Mesenchymal stem cell (in vitro differentiated cells and primary cell): Measurements from ENCODE around the gene ICAM1.
"Not testable (repeated sequence)": the region's sequence is repeated elsewhere in the genome, so short reads cannot be mapped to it uniquely, and the experiment has no call there.

Experiments
- DNase-seq: peaks from one replicate; pipeline ENCODE4 v3.0.0-alpha.2; 2013
- H2AFZ ChIP-seq: one replicate; pipeline ENCODE4 v1.6.1; 2013; ENCODE audit warnings: low read depth, mild to moderate bottlenecking, control low read depth, inconsistent platforms, low read length, moderate library complexity
- H2AK5ac ChIP-seq: 2 replicates; pipeline ENCODE4 v1.6.1; 2013; ENCODE audit warnings: low read length, moderate library complexity, mild to moderate bottlenecking, inconsistent platforms; ENCODE audit not compliant: severe bottlenecking
- H2BK120ac ChIP-seq: one replicate; pipeline ENCODE4 v1.6.1; 2013; ENCODE audit warnings: low read depth, mild to moderate bottlenecking, inconsistent platforms, low read length, moderate library complexity
- H2BK12ac ChIP-seq, 2 experiments: one replicate each; pipeline ENCODE4 v1.6.1; 2013; ENCODE audit warnings: inconsistent platforms in 2 of 2, low read length in 2 of 2, mild to moderate bottlenecking in 2 of 2, moderate library complexity in 2 of 2, control low read depth in 1 of 2
- H2BK15ac ChIP-seq: one replicate; pipeline ENCODE4 v1.6.1; 2013; ENCODE audit warnings: mild to moderate bottlenecking, low read depth, inconsistent platforms; ENCODE audit not compliant: poor library complexity, severe bottlenecking
- H2BK5ac ChIP-seq: 2 replicates; pipeline ENCODE4 v1.6.1; 2013; ENCODE audit warnings: low read depth, mild to moderate bottlenecking, low read length, control low read depth, inconsistent platforms; ENCODE audit not compliant: poor library complexity, severe bottlenecking
- H3K14ac ChIP-seq, 2 experiments: one replicate each; pipeline ENCODE4 v1.6.1; 2013; ENCODE audit warnings: inconsistent platforms in 2 of 2, low read length in 2 of 2, control low read depth in 1 of 2, mild to moderate bottlenecking in 1 of 2, moderate library complexity in 1 of 2
- H3K18ac ChIP-seq, 2 experiments: one replicate each; pipeline ENCODE4 v1.6.1; 2013; ENCODE audit warnings: inconsistent platforms in 2 of 2, low read length in 2 of 2, control low read depth in 1 of 2, low read depth in 1 of 2, mild to moderate bottlenecking in 1 of 2
- H3K23ac ChIP-seq, 2 experiments: one replicate each; pipeline ENCODE4 v1.6.1; 2013; ENCODE audit warnings: inconsistent platforms in 2 of 2, low read length in 2 of 2, mild to moderate bottlenecking in 2 of 2, moderate library complexity in 2 of 2, control low read depth in 1 of 2
- H3K27ac ChIP-seq: 2 replicates; pipeline ENCODE4 v1.5.1; 2013; ENCODE audit warnings: mild to moderate bottlenecking, moderate library complexity, low read length, control low read depth, inconsistent platforms; ENCODE audit not compliant: poor library complexity, severe bottlenecking
- H3K27me3 ChIP-seq, 2 experiments: 2 replicates each; pipeline versions ENCODE4 v1.6.1 to v1.7.0; 2013; ENCODE audit warnings: low read length in 2 of 2, mild to moderate bottlenecking in 2 of 2, moderate library complexity in 2 of 2, control low read depth in 1 of 2, inconsistent platforms in 1 of 2; ENCODE audit not compliant: control insufficient read depth in 1 of 2, insufficient read depth in 1 of 2
- H3K36me3 ChIP-seq, 2 experiments: 2 replicates each; pipeline versions ENCODE4 v1.6.1 to v1.7.0; 2013; ENCODE audit warnings: low read length in 2 of 2, control low read depth in 1 of 2, inconsistent platforms in 1 of 2, low read depth in 1 of 2, mild to moderate bottlenecking in 1 of 2; ENCODE audit not compliant: insufficient read depth in 2 of 2, control insufficient read depth in 1 of 2
- H3K4ac ChIP-seq, 2 experiments: one replicate each; pipeline ENCODE4 v1.6.1; 2013; ENCODE audit warnings: inconsistent platforms in 2 of 2, low read length in 2 of 2, mild to moderate bottlenecking in 2 of 2, moderate library complexity in 2 of 2, control low read depth in 1 of 2, low read depth in 1 of 2
- H3K4me1 ChIP-seq: 2 replicates; pipeline ENCODE4 v1.6.1; 2013; ENCODE audit warnings: low read depth, low read length, control low read depth; ENCODE audit not compliant: control insufficient read depth, insufficient read depth
- H3K4me2 ChIP-seq: 2 replicates; pipeline ENCODE4 v1.6.1; 2013; ENCODE audit warnings: low read length, mild to moderate bottlenecking, inconsistent platforms; ENCODE audit not compliant: poor library complexity, severe bottlenecking
- H3K4me3 ChIP-seq, 2 experiments: 2 replicates each; pipeline versions ENCODE4 v1.5.1 to v1.7.0; 2013; ENCODE audit warnings: low read length in 2 of 2, mild to moderate bottlenecking in 2 of 2, control low read depth in 1 of 2, low read depth in 1 of 2; ENCODE audit not compliant: insufficient read depth in 1 of 2
- H3K79me1 ChIP-seq: replicated peaks from 2 replicates; pipeline ENCODE4 v1.6.1; 2013; ENCODE audit warnings: mild to moderate bottlenecking, control low read depth, low read length, inconsistent platforms; ENCODE audit not compliant: poor library complexity, severe bottlenecking
- H3K9ac ChIP-seq: 2 replicates; pipeline ENCODE4 v1.7.0; 2013; ENCODE audit warnings: mild to moderate bottlenecking, low read length, moderate library complexity
- H3K9me3 ChIP-seq: 2 replicates; pipeline ENCODE4 v1.7.0; 2013; ENCODE audit warnings: mild to moderate bottlenecking, low read length; ENCODE audit not compliant: control insufficient read depth
- H4K8ac ChIP-seq: one replicate; pipeline ENCODE4 v1.6.1; 2013; ENCODE audit warnings: inconsistent platforms, mild to moderate bottlenecking, low read length, moderate library complexity
- H4K91ac ChIP-seq: one replicate; pipeline ENCODE4 v1.6.1; 2013; ENCODE audit warnings: mild to moderate bottlenecking, low read length, inconsistent platforms
- WGBS: methylation state at CpG from one replicate; pipeline ENCODE4 v1.1.7; 2013; ENCODE audit warnings: mixed read lengths; 5-methylcytosine and 5-hydroxymethylcytosine counted together

ICAM1 gene

GRCh38 chr19:10237702-10238101 lies 33.2 kb upstream of the ICAM1 start:
- 93% methylated on average over 6 of the region's 6 CpGs for WGBS
- Histone ChIP-seq H3K9ac (peak overlapping the region; percentile 71), H2AFZ (no peak overlapping the region), H3K4me2 (no peak overlapping the region), H2BK12ac (no peak overlapping the region), H3K9me3 (no peaks in the 10 kb centered on the region), H3K4me3 (peak overlapping the region in 1 of 2 experiments; percentile 51), H2BK120ac (no peak overlapping the region), H3K14ac (no peak overlapping the region), H3K4me1 (peaks cover 9% of the 10 kb centered on the region), H3K27ac (no peak overlapping the region), H3K36me3 (peaks cover 0 to 5% of the 10 kb centered on the region in 2 experiments), H3K18ac (no peak overlapping the region), H4K8ac (no peak overlapping the region), H3K27me3 (no peaks in the 10 kb centered on the region), H3K79me1 (no peaks in the 10 kb centered on the region), H2BK15ac (no peak overlapping the region), H2BK5ac (no peak overlapping the region), H3K23ac (peak overlapping the region in 1 of 2 experiments; percentile 24), H4K91ac (no peak overlapping the region), H3K4ac (no peak overlapping the region), H2AK5ac (no peak overlapping the region)
- DNase-seq, result no peak

- no peak overlapping the region for H3K18ac ChIP-seq
- H2BK5ac ChIP-seq, result no peak overlapping the region
- H2AFZ ChIP-seq, result no peak overlapping the region
- 83% methylated on average over 12 of the region's 12 CpGs for WGBS
- no peak overlapping the region for H2BK12ac ChIP-seq
- H3K79me1 ChIP-seq, result no peaks in the 10 kb centered on the region
- H3K14ac ChIP-seq, result no peak overlapping the region
- H3K36me3 ChIP-seq, result peaks cover 0 to 5% of the 10 kb centered on the region in 2 experiments
- no peak overlapping the region for H2AK5ac ChIP-seq
- no peak overlapping the region for H4K8ac ChIP-seq
- no peak overlapping the region for H2BK15ac ChIP-seq
- peak overlapping the region in 1 of 2 experiments; percentile 51 for H3K4me3 ChIP-seq
- DNase-seq, result peak; percentile 36
- H3K27me3 ChIP-seq, result no peaks in the 10 kb centered on the region
- no peak overlapping the region for H3K4me2 ChIP-seq
- H3K27ac ChIP-seq, result no peak overlapping the region
- H3K4ac ChIP-seq, result no peak overlapping the region
- no peak overlapping the region for H3K23ac ChIP-seq
- no peak overlapping the region for H4K91ac ChIP-seq
- H2BK120ac ChIP-seq, result no peak overlapping the region
- H3K9me3 ChIP-seq, result no peaks in the 10 kb centered on the region
- peaks cover 11% of the 10 kb centered on the region for H3K4me1 ChIP-seq
- H3K9ac ChIP-seq, result peak overlapping the region; percentile 71
These were observed 32.6 kb upstream of the ICAM1 start for GRCh38 chr19:10238172-10238783.

GRCh38 chr19:10241826-10242449 lies 29.0 kb upstream of the ICAM1 start:
- not testable (repeated sequence) for H2AK5ac ChIP-seq, H2BK120ac ChIP-seq, H3K4me2 ChIP-seq, H2BK15ac ChIP-seq, H2BK5ac ChIP-seq, DNase-seq, H3K23ac ChIP-seq, H4K91ac ChIP-seq, H3K9me3 ChIP-seq, H3K4ac ChIP-seq, H3K27ac ChIP-seq, H4K8ac ChIP-seq, H2BK12ac ChIP-seq, H2AFZ ChIP-seq, H3K18ac ChIP-seq, H3K14ac ChIP-seq, H3K4me1 ChIP-seq, H3K9ac ChIP-seq, H3K36me3 ChIP-seq, H3K79me1 ChIP-seq, H3K4me3 ChIP-seq, H3K27me3 ChIP-seq
- 96% methylated on average over 10 of the region's 11 CpGs for WGBS

GRCh38 chr19:10243606-10244005 lies 27.3 kb upstream of the ICAM1 start:
- H3K4me1 ChIP-seq, result peaks cover 5% of the 10 kb centered on the region
- no peak overlapping the region for H2BK15ac ChIP-seq
- no peak overlapping the region for H2AFZ ChIP-seq
- H3K9ac ChIP-seq, result no peak overlapping the region
- H4K8ac ChIP-seq, result no peak overlapping the region
- no peak overlapping the region for H3K27ac ChIP-seq
- H3K4ac ChIP-seq, result no peak overlapping the region
- no peak overlapping the region for H3K14ac ChIP-seq
- no peak overlapping the region for H2BK12ac ChIP-seq
- no peak overlapping the region for H3K23ac ChIP-seq
- no peaks in the 10 kb centered on the region for H3K36me3 ChIP-seq
- no peaks in the 10 kb centered on the region for H3K9me3 ChIP-seq
- H3K27me3 ChIP-seq, result no peaks in the 10 kb centered on the region
- H3K4me2 ChIP-seq, result no peak overlapping the region
- H2BK5ac ChIP-seq, result no peak overlapping the region
- H2AK5ac ChIP-seq, result no peak overlapping the region
- DNase-seq, result no peak
- H3K4me3 ChIP-seq, result no peak overlapping the region
- no peak overlapping the region for H2BK120ac ChIP-seq
- no peak overlapping the region for H3K18ac ChIP-seq
- H4K91ac ChIP-seq, result no peak overlapping the region
- 95% methylated on average over 7 of the region's 7 CpGs for WGBS
- no peaks in the 10 kb centered on the region for H3K79me1 ChIP-seq
